ENCODE measurements around the gene GGNBP2. TPM values are rescaled to one million over a fixed set of nuclear protein-coding genes. Genes with fewer than 3 reads are reported as not detected.

Gene GGNBP2
- polyA plus RNA-seq, 1 experiment: 73.7 TPM

- no peak for TF ChIP-seq CTCF (IDR thresholded peaks at IDR 0.05; ENCODE audit: insufficient read depth, low read depth, low read length)
- peaks cover 1% of the 10 kb centered on the region; the same call in 1 of the 2 replicates for H3K36me3 ChIP-seq (ENCODE audit: control insufficient read depth, insufficient read depth, low read length)
- POLR2A ChIA-PET: no interaction called here
- DNase-seq (ENCODE audit: low read depth): no peak
- no peak overlapping the region for H3K4me3 ChIP-seq (ENCODE audit: low read depth, low read length)
- no peaks in the 10 kb centered on the region for H3K27me3 ChIP-seq (ENCODE audit: control insufficient read depth, insufficient read depth, low read length)
- CTCF ChIA-PET: interaction anchor here (1.7 kb wide), 1 partner anchor 450 kb away, joined by 6 read pairs; no protein-coding TSS in a partner anchor
Observed at GRCh38 chr17:36597866-36598777, 53.4 kb downstream of the GGNBP2 start.

GRCh38 chr17:36598951-36599401, 54.3 kb downstream of the GGNBP2 start:
- ChIA-PET POLR2A (no interaction called here), CTCF (interaction anchor here (1.7 kb wide), 1 partner anchor 449 kb away, joined by 6 read pairs; no protein-coding TSS in a partner anchor)
- Histone ChIP-seq H3K36me3 (ENCODE audit: control insufficient read depth, insufficient read depth, low read length) (peaks cover 1% of the 10 kb centered on the region; the same call in 1 of the 2 replicates), H3K4me3 (ENCODE audit: low read depth, low read length) (no peak overlapping the region), H3K27me3 (ENCODE audit: control insufficient read depth, insufficient read depth, low read length) (no peaks in the 10 kb centered on the region)
- no peak for DNase-seq (ENCODE audit: low read depth)
- no peak for TF ChIP-seq CTCF (IDR thresholded peaks at IDR 0.05; ENCODE audit: insufficient read depth, low read depth, low read length)

- CTCF ChIA-PET: interaction anchor here (1.7 kb wide), 1 partner anchor 449 kb away, joined by 6 read pairs; no protein-coding TSS in a partner anchor
- Histone ChIP-seq H3K36me3 (ENCODE audit: control insufficient read depth, insufficient read depth, low read length) (peaks cover 1% of the 10 kb centered on the region; the same call in 1 of the 2 replicates), H3K27me3 (ENCODE audit: control insufficient read depth, insufficient read depth, low read length) (no peaks in the 10 kb centered on the region), H3K4me3 (ENCODE audit: low read depth, low read length) (no peak overlapping the region)
- DNase-seq (ENCODE audit: low read depth): no peak
- POLR2A ChIA-PET: no interaction called here
- no peak for TF ChIP-seq CTCF (IDR thresholded peaks at IDR 0.05; ENCODE audit: insufficient read depth, low read depth, low read length)
Observed at GRCh38 chr17:36599546-36600250, 55.0 kb downstream of the GGNBP2 start.

GRCh38 chr17:36600465-36600864, 55.7 kb downstream of the GGNBP2 start:
- peak overlapping the region; percentile 92 for H3K4me3 ChIP-seq (ENCODE audit: low read depth, low read length)
- ChIA-PET CTCF (interaction anchor here (2.5 kb wide), 1 partner anchor 14 kb away, joined by 10 read pairs; no protein-coding TSS in a partner anchor), POLR2A (interaction anchor here (0.5 kb wide), 1 partner anchor 1220 kb away, joined by 5 read pairs; no protein-coding TSS in a partner anchor)
- peaks cover 1% of the 10 kb centered on the region; the same call in 1 of the 2 replicates for H3K36me3 ChIP-seq (ENCODE audit: control insufficient read depth, insufficient read depth, low read length)
- no peaks in the 10 kb centered on the region for H3K27me3 ChIP-seq (ENCODE audit: control insufficient read depth, insufficient read depth, low read length)
- DNase-seq (ENCODE audit: low read depth): no peak
- no peak for TF ChIP-seq CTCF (IDR thresholded peaks at IDR 0.05; ENCODE audit: insufficient read depth, low read depth, low read length)
